AG09319 (cell line): Measurements from ENCODE around the gene MAFB.

Source experiments
- DNase-seq: peaks from one replicate; pipeline ENCODE4 v3.0.0-alpha.2; 2010; ENCODE audit warnings: low read depth; ENCODE audit errors: extremely low read depth
- CTCF ChIP-seq: IDR thresholded peaks from 2 replicates; pipeline ENCODE4 v1.5.1; 2011; ENCODE audit warnings: low read depth, mild to moderate bottlenecking, inconsistent platforms, low read length, moderate library complexity

MAFB gene

GRCh38 chr20:40664891-40665290, 24.1 kb downstream of the MAFB start:
- DNase-seq, result no peak
- TF ChIP-seq CTCF, result no peak

GRCh38 chr20:40663991-40664880, 24.8 kb downstream of the MAFB start:
- TF ChIP-seq CTCF, result no peak
- no peak for DNase-seq

- no peak for TF ChIP-seq CTCF
- no peak for DNase-seq
These were observed 25.7 kb downstream of the MAFB start for GRCh38 chr20:40663304-40663790.

GRCh38 chr20:40659567-40659966, 29.5 kb downstream of the MAFB start:
- TF ChIP-seq CTCF, result no peak

GRCh38 chr20:40658509-40658908, 30.5 kb downstream of the MAFB start:
- no peak for DNase-seq
- no peak for TF ChIP-seq CTCF

More at GRCh38 chr20:40659567-40659966, 29.5 kb downstream of the MAFB start:
- DNase-seq, result no peak

- no peak for DNase-seq
- no peak for TF ChIP-seq CTCF
These were observed 31.5 kb downstream of the MAFB start for GRCh38 chr20:40657526-40657925.

GRCh38 chr20:40655451-40655850, 33.6 kb downstream of the MAFB start:
- no peak for TF ChIP-seq CTCF

More at GRCh38 chr20:40655451-40655850, 33.6 kb downstream of the MAFB start:
- DNase-seq, result no peak
